GM12801 (cell line): ENCODE results near the gene IMMP2L.

Experiments
- TF ChIP-seq, protein P1 (sequence below): IDR thresholded peaks from one replicate; pipeline ENCODE4 v1.5.1; 2011; ENCODE audit warnings: control low read depth; ENCODE audit not compliant: insufficient read length; ENCODE audit errors: extremely low read depth

IMMP2L gene

DNA sequence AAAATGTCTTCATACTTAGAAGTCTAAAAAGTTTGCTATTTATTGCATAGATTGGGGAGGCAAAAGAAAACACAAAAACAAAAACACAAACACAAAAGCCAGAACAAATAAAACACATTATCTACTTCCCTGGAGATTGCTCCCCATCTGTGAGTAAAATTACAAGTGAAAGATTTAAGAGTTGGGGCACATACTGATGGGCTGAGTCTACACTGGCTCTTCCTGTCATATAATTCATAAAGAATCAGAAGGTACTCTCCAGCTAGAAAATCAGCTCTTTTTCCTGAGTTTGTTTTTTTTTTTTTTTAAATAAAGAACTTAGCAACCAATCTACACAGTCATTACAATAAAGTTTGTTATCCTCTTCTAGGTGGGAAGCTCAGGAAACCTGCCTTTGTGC, 663.8 kb downstream of the IMMP2L start:
- TF ChIP-seq, protein P1, sequence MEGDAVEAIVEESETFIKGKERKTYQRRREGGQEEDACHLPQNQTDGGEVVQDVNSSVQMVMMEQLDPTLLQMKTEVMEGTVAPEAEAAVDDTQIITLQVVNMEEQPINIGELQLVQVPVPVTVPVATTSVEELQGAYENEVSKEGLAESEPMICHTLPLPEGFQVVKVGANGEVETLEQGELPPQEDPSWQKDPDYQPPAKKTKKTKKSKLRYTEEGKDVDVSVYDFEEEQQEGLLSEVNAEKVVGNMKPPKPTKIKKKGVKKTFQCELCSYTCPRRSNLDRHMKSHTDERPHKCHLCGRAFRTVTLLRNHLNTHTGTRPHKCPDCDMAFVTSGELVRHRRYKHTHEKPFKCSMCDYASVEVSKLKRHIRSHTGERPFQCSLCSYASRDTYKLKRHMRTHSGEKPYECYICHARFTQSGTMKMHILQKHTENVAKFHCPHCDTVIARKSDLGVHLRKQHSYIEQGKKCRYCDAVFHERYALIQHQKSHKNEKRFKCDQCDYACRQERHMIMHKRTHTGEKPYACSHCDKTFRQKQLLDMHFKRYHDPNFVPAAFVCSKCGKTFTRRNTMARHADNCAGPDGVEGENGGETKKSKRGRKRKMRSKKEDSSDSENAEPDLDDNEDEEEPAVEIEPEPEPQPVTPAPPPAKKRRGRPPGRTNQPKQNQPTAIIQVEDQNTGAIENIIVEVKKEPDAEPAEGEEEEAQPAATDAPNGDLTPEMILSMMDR: no peak

DNA sequence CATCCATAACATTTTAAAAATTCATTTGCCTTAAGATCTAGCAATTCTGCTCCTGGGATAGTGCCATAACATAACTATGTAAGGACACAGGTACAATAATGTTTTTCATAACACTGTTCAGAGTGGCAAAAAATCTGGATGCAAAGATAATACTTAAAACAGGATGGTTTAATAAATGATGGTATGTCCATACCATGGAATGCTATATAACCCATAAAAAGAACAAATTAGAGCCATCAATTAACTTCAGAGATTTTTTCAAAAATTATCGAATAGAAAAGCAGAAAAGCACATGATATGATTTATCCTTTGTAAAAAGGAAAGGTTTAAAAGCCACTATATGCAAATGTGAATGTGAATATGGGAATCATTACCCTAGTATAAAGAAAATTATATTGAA, 664.8 kb downstream of the IMMP2L start:
- TF ChIP-seq, protein P1: no peak

DNA sequence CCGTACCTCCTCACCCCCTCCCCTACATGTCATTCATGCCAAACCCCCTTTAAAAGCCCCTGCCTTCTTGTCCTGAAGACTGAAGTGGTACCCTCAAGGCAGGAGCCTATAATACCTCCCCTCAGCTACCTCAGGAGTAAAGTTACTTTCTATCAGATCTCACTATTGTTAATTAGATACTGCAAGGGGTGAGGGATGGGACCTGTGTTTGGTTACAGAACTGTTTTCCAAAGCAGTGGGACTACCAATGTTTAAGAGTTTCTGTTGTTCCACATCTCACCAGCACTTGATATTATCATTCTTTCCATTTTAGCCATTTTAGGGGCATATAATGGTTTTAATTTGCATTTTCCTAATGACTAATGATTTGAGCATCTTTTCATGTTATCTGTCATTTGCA, 668.2 kb downstream of the IMMP2L start:
- TF ChIP-seq, protein P1: no peak

DNA sequence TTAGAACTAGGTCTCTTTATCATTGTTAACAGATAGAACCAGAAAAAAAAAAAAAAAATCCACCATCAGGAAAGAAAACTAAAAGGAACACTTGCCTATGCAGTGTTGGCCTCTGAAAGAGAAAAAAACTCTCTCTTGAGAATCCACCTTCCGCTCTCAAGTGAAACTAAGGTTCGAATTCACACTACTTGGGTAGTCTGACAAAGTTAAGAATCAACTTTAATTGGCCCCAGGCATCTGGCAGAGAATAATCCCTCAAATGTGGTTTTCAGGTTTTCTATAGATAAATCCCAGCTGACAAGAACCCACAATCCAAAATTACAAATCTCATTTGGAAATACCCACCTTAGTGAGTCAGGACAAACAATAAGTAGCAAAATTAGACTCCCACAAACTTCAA, 671.1 kb downstream of the IMMP2L start:
- TF ChIP-seq, protein P1: no peak

DNA sequence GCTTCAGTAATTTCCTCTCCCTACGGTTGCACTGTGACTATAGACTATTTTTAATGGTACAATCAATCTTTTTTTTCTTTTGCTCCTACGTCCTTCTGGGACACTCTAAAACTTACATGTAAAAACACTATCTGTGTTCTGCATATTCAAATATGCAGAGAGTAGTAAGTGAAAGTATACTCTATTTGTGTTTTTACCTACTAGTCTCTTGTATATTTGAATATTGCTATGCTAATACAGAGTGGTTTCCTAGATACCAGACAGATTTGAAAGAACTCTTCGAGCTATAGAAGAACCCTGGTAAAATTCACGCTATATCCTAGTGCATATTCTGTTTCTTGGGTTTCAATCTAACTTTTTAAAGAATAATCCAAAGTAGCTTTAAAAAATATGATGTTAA, 672.2 kb downstream of the IMMP2L start:
- TF ChIP-seq, protein P1: no peak

DNA sequence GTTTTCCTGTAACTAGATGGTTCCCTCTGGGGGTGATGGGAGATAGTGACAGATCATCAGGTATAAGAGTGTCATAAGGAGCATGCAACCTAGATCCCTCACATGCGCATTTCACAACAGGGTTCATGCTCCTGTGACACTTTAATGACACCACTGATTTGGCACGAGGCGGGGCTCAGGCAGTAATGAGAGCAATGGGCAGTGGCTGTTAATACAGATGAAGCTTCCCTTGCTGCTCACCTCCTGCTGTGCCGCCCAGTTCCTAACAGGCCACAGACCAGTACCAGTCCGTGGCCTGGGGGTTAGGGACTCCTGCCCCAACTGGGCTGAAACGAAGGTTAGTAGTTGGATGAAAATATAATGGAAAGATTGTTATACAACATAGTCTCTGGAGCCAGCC, 673.0 kb downstream of the IMMP2L start:
- TF ChIP-seq, protein P1: no peak

DNA sequence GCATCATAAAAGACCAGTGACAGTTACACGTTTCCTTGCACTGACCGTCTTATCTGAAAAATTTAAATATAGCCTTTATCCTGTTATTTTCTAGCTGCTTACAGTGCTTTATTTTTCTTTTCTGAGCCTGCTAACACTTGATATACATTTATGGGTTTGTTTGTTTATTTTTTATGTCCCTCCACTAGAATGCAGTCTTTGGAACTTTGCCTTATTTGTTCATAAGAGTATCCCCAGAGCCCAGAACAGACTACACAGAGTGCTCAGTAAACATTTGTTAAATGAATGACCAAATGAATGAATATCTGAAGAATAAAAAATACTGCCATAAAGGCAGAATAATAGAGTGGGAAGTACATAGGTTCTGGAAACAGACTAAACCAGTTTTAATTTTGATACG, 673.7 kb downstream of the IMMP2L start:
- TF ChIP-seq, protein P1: no peak

DNA sequence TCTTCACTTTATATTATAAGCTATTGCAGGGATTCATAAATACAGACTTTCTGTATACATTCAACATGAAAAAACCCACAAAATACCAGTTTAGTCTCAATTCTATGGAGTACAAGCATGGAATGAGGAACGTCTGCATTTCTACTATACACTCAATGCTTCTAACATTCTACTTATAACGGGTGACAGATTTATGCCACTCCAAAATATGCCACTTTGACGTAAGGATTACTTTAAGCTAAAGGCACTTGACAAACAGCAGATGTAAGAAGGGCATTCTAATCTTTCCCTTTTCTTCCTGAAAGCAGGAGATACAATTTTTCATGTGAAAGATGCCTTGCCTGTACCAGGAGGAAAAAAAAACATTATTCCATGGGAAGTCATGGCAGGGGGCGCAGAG, 676.8 kb downstream of the IMMP2L start:
- TF ChIP-seq, protein P1: no peak
